Upper lobe of left lung (tissue), 6 donors: ENCODE data around the gene HOXD12. TPM values are rescaled to one million over a fixed set of nuclear protein-coding genes. Genes with fewer than 3 reads are reported as not detected.

Experiments
- ATAC-seq, 2 donors: fragments of 200-7000 bp; cut with Tn5 transposase; one replicate each; pipeline ENCODE4 v1.9.1; 2022; ENCODE audit warnings: mild to moderate bottlenecking in 2 of 2, moderate library complexity in 2 of 2; ENCODE audit not compliant: low FRiP score in 2 of 2
- DNase-seq, 2 donors: peaks; one replicate each; pipeline ENCODE4 v3.0.0-alpha.2; 2019 to 2020
- H3K27ac ChIP-seq, 4 donors: fragments of 200-600 bp; sonication (generic); one replicate each; pipeline ENCODE4 v1.5.1; 2016 to 2019
- H3K27me3 ChIP-seq, 4 donors: fragments of 200-600 bp; sonication (generic); one replicate each; pipeline ENCODE4 v1.5.1; 2017 to 2019
- H3K36me3 ChIP-seq, 4 donors: fragments of 200-600 bp; sonication (generic); one replicate each; pipeline ENCODE4 v1.5.1; 2016 to 2019
- H3K4me1 ChIP-seq, 4 donors: fragments of 200-600 bp; sonication (generic); one replicate each; pipeline ENCODE4 v1.5.1; 2018 to 2019
- H3K4me3 ChIP-seq, 4 donors: fragments of 200-600 bp; sonication (generic); one replicate each; pipeline ENCODE4 v1.5.1; 2017 to 2019; ENCODE audit warnings: mild to moderate bottlenecking in 2 of 4, moderate library complexity in 1 of 4
- H3K9me3 ChIP-seq, 4 donors: fragments of 200-600 bp; sonication (generic); one replicate each; pipeline ENCODE4 v1.5.1; 2018 to 2019
- CTCF ChIP-seq, 6 experiments: fragments of 450-650 bp in 4 of 6; fragments of 200-600 bp in 2 of 6; sonication (generic) in 2 of 6; IDR thresholded peaks; one replicate each; pipeline ENCODE4 v1.5.1; 2016 to 2019; ENCODE audit warnings: antibody characterized with exemption in 6 of 6
- EP300 ChIP-seq, 4 donors: sonication (generic); formaldehyde crosslinking; IDR thresholded peaks; one replicate each; pipeline ENCODE4 v1.5.1; 2017; ENCODE audit warnings: antibody characterized with exemption in 4 of 4, control low read depth in 2 of 4
- POLR2A ChIP-seq, 4 donors: fragments of 450-650 bp; IDR thresholded peaks; one replicate each; pipeline ENCODE4 v1.5.1; 2016 to 2017; ENCODE audit warnings: antibody characterized with exemption in 4 of 4, mild to moderate bottlenecking in 2 of 4
- POLR2AphosphoS5 ChIP-seq, 2 donors: sonication (generic); formaldehyde crosslinking; IDR thresholded peaks; one replicate each; pipeline ENCODE4 v1.5.1; 2017; ENCODE audit warnings: antibody characterized with exemption in 2 of 2
- WGBS, 2 donors: methylation state at CpG; one replicate each; pipeline ENCODE4 v1.1.5; 2017 to 2018; 5-methylcytosine and 5-hydroxymethylcytosine counted together
- total RNA-seq, 6 donors: library from RNA; depleted of rRNA in 4 of 6; stranded (reverse); fragments of >200 nt in 4 of 6; gene quantifications; one replicate each; pipeline versions ENCODE4 v1.1.0 to v1.2.1, GENCODE V29; 2016 to 2021
- donor health status: DM: no; HTN: no; CAD: no; lungs with moderate emphysema.
- donor health status: DM: no; HTN: yes; CAD: no; lungs with severe emphysema.

The HOXD12 gene
- total RNA-seq, 6 donors from 2014 or later, result not detected

- H3K27me3 ChIP-seq, result peaks cover 0 to 87% (median 45%) of the 10 kb centered on the region in 4 donors
- H3K4me3 ChIP-seq, result peak overlapping the region in 1 of 4 donors; percentile 29
- WGBS, 2 donors, result 13 to 19% methylated on average over 4 of the region's 4 CpGs
- no peak overlapping the region for H3K27ac ChIP-seq
- ATAC-seq, result no peak
- no peak for DNase-seq
- H3K9me3 ChIP-seq, result no peaks in the 10 kb centered on the region
- peaks cover 30 to 45% (median 31%) of the 10 kb centered on the region in 4 donors for H3K4me1 ChIP-seq
- no peak for TF ChIP-seq EP300 (IDR thresholded peaks at IDR 0.05)
- TF ChIP-seq POLR2AphosphoS5 (IDR thresholded peaks at IDR 0.05), result no peak
- no peak for TF ChIP-seq POLR2A (IDR thresholded peaks at IDR 0.05)
- no peak for TF ChIP-seq CTCF (IDR thresholded peaks at IDR 0.05)
- H3K36me3 ChIP-seq, result no peaks in the 10 kb centered on the region
These were observed 32.2 kb downstream of the HOXD12 start for GRCh38 chr2:176131848-176132158.

GRCh38 chr2:176132205-176133171 lies 32.9 kb downstream of the HOXD12 start:
- Histone ChIP-seq H3K4me1 (peaks cover 30 to 47% (median 32%) of the 10 kb centered on the region in 4 donors), H3K9me3 (no peaks in the 10 kb centered on the region), H3K27ac (no peak overlapping the region), H3K27me3 (peaks cover 0 to 91% (median 48%) of the 10 kb centered on the region in 4 donors), H3K4me3 (peak overlapping the region in 1 of 4 donors; percentile 29), H3K36me3 (no peaks in the 10 kb centered on the region)
- TF ChIP-seq POLR2A (IDR thresholded peaks at IDR 0.05) (no peak), EP300 (IDR thresholded peaks at IDR 0.05) (no peak), POLR2AphosphoS5 (IDR thresholded peaks at IDR 0.05) (no peak)
- DNase-seq (no peak), ATAC-seq (no peak)
- WGBS, 2 donors, result 11 to 14% methylated on average over 33 of the region's 33 CpGs

- no peaks in the 10 kb centered on the region for H3K36me3 ChIP-seq
- no peaks in the 10 kb centered on the region for H3K9me3 ChIP-seq
- no peak for ATAC-seq
- H3K27me3 ChIP-seq, result peaks cover 0 to 89% (median 47%) of the 10 kb centered on the region in 4 donors
- no peak overlapping the region for H3K27ac ChIP-seq
- no peak overlapping the region for H3K4me3 ChIP-seq
- H3K4me1 ChIP-seq, result peaks cover 30 to 44% (median 32%) of the 10 kb centered on the region in 4 donors
- DNase-seq, result no peak
- TF ChIP-seq CTCF (IDR thresholded peaks at IDR 0.05) (no peak), POLR2AphosphoS5 (IDR thresholded peaks at IDR 0.05) (no peak), EP300 (IDR thresholded peaks at IDR 0.05) (no peak)
These were observed 33.8 kb downstream of the HOXD12 start for GRCh38 chr2:176133389-176133788.

- Histone ChIP-seq H3K36me3 (no peaks in the 10 kb centered on the region), H3K4me3 (no peak overlapping the region), H3K4me1 (peaks cover 27 to 42% (median 32%) of the 10 kb centered on the region in 4 donors), H3K27me3 (peaks cover 0 to 89% (median 47%) of the 10 kb centered on the region in 4 donors), H3K9me3 (no peaks in the 10 kb centered on the region), H3K27ac (no peak overlapping the region)
- TF ChIP-seq POLR2A (IDR thresholded peaks at IDR 0.05), result no peak
- no peak for TF ChIP-seq POLR2AphosphoS5 (IDR thresholded peaks at IDR 0.05)
- no peak for TF ChIP-seq EP300 (IDR thresholded peaks at IDR 0.05)
- TF ChIP-seq CTCF (IDR thresholded peaks at IDR 0.05), result no peak
- DNase-seq, result no peak
- WGBS, 2 donors, result 25 to 27% methylated on average over 4 of the region's 4 CpGs
- ATAC-seq, result no peak
These were observed 34.4 kb downstream of the HOXD12 start for GRCh38 chr2:176134035-176134434.

- TF ChIP-seq CTCF (IDR thresholded peaks at IDR 0.05) (no peak), EP300 (IDR thresholded peaks at IDR 0.05) (no peak), POLR2A (IDR thresholded peaks at IDR 0.05) (no peak), POLR2AphosphoS5 (IDR thresholded peaks at IDR 0.05) (no peak)
- Histone ChIP-seq H3K4me1 (peaks cover 19 to 41% (median 27%) of the 10 kb centered on the region in 4 donors), H3K4me3 (no peak overlapping the region), H3K9me3 (no peaks in the 10 kb centered on the region), H3K27ac (no peak overlapping the region), H3K36me3 (no peaks in the 10 kb centered on the region), H3K27me3 (peaks cover 0 to 81% (median 42%) of the 10 kb centered on the region in 4 donors)
- no peak for ATAC-seq
- no peak for DNase-seq
These were observed 35.4 kb downstream of the HOXD12 start for GRCh38 chr2:176135035-176135440.
